GM23248 (cell line): ENCODE data around the gene THSD4.

Source experiments
- EZH2 ChIP-seq: fragments of 200-600 bp; sonication (generic); IDR thresholded peaks from 2 replicates; pipeline ENCODE4 v1.6.1; 2018; ENCODE audit warnings: antibody characterized with exemption, mild to moderate bottlenecking; ENCODE audit not compliant: insufficient read depth, poor library complexity, severe bottlenecking
- EZH2phosphoT487 ChIP-seq: fragments of 200-600 bp; sonication (generic); IDR thresholded peaks from 2 replicates; pipeline ENCODE4 v1.6.1; 2018; ENCODE audit warnings: antibody characterized with exemption, moderate library complexity, mild to moderate bottlenecking, low read depth; ENCODE audit not compliant: insufficient read depth

DNA sequence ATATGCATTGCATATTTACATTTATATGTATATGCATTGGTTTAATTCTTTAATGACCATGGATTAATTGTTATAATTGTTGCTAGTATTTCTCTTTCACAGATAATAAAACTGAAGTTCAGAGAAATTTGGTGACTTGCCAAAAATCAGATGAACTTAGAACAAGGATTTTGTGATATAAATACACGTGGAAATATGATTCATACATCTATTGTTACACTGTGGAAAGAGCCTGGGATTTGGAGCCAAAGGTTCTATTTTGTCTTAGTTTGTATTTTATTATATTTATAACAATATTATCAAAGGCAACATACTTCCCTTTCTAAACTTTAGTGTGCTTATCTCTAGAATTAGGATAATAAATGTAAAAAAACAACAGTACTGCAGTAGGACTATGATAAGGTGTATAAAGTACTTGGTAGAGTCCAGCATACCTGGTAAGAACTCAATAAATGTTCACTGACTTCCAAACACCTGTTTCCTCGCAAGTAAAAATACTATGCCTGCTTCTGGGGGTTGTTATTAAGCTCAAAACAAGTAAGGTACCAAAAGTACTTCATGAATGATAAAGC lies 342.9 kb downstream of the THSD4 start:
- TF ChIP-seq EZH2 (no peak), EZH2phosphoT487 (no peak)
